Naive thymus-derived CD4-positive, alpha-beta T cell (primary cell): ENCODE data around the gene CNTN6. TPM values are rescaled to one million over a fixed set of nuclear protein-coding genes. Genes with fewer than 3 reads are reported as not detected.

Experiments
- ATAC-seq: fragments of 150-1000 bp; cut with Tn5 transposase; 2 replicates; pipeline ENCODE4 v1.10.0; 2021; ENCODE audit warnings: mild to moderate bottlenecking, moderate library complexity
- CTCF ChIA-PET: fragments of 350-600 bp; sonication (Branson Sonifier 250); formaldehyde crosslinking; loops from one replicate; lab custom pipeline; 2021; ENCODE audit warnings: antibody characterized with exemption; lab: Charles Lee
- POLR2A ChIA-PET: fragments of 350-600 bp; sonication (Branson Sonifier 250); formaldehyde crosslinking; loops from one replicate; lab custom pipeline; 2021; ENCODE audit warnings: antibody characterized with exemption, inconsistent platforms; lab: Charles Lee
- DNase-seq, 9 donors: peaks; one replicate each; pipeline versions ENCODE4 v3.0.0 to v3.0.0-alpha.2; 2020 to 2022; ENCODE audit warnings: mixed read lengths in 1 of 9
- H3K27ac ChIP-seq: one replicate; pipeline ENCODE4 v1.7.0; 2013; ENCODE audit warnings: mild to moderate bottlenecking, low read depth, low read length, moderate library complexity
- H3K27me3 ChIP-seq, 2 donors: one replicate each; pipeline ENCODE4 v1.7.0; 2013; ENCODE audit warnings: low read length in 2 of 2, mild to moderate bottlenecking in 2 of 2, moderate library complexity in 2 of 2; ENCODE audit not compliant: control insufficient read depth in 2 of 2, insufficient read depth in 2 of 2
- H3K36me3 ChIP-seq, 3 experiments: 1 replicate in 2 of 3; 2 replicates in 1 of 3; pipeline ENCODE4 v1.7.0; 2013; ENCODE audit warnings: low read length in 3 of 3, mild to moderate bottlenecking in 3 of 3, moderate library complexity in 1 of 3; ENCODE audit not compliant: insufficient read depth in 3 of 3, control insufficient read depth in 2 of 3
- H3K4me1 ChIP-seq, 2 donors: one replicate each; pipeline ENCODE4 v1.7.0; 2013; ENCODE audit warnings: low read length in 2 of 2, mild to moderate bottlenecking in 2 of 2, moderate library complexity in 1 of 2; ENCODE audit not compliant: control insufficient read depth in 2 of 2, insufficient read depth in 2 of 2
- H3K4me3 ChIP-seq: 2 replicates; pipeline ENCODE4 v1.7.0; 2013; ENCODE audit warnings: mild to moderate bottlenecking, low read length
- H3K9me3 ChIP-seq, 3 experiments: 1 replicate in 2 of 3; 2 replicates in 1 of 3; pipeline ENCODE4 v1.7.0; 2013; ENCODE audit warnings: low read length in 3 of 3; ENCODE audit not compliant: control insufficient read depth in 2 of 3
- H3K27ac Mint-ChIP-seq, 9 donors: one replicate each; pipeline ENCODE4 v1.8.0; 2020 to 2022; ENCODE audit warnings: mixed read lengths in 9 of 9, mild to moderate bottlenecking in 8 of 9, moderate library complexity in 5 of 9, inconsistent platforms in 2 of 9
- H3K27me3 Mint-ChIP-seq, 5 donors: one replicate each; pipeline ENCODE4 v1.8.0; 2021 to 2022; ENCODE audit warnings: mixed read lengths in 5 of 5, mild to moderate bottlenecking in 1 of 5
- H3K36me3 Mint-ChIP-seq, 5 donors: one replicate each; pipeline ENCODE4 v1.8.0; 2020 to 2022; ENCODE audit warnings: mixed read lengths in 5 of 5, mild to moderate bottlenecking in 3 of 5, inconsistent platforms in 1 of 5
- H3K4me1 Mint-ChIP-seq, 7 donors: one replicate each; pipeline ENCODE4 v1.8.0; 2020 to 2022; ENCODE audit warnings: mixed read lengths in 7 of 7, mild to moderate bottlenecking in 3 of 7, inconsistent platforms in 1 of 7
- H3K4me3 Mint-ChIP-seq, 10 donors: one replicate each; pipeline ENCODE4 v1.8.0; 2020 to 2022; ENCODE audit warnings: mild to moderate bottlenecking in 10 of 10, mixed read lengths in 10 of 10, moderate library complexity in 6 of 10, inconsistent platforms in 2 of 10
- H3K9me3 Mint-ChIP-seq, 11 donors: one replicate each; pipeline ENCODE4 v1.8.0; 2020 to 2022; ENCODE audit warnings: mixed read lengths in 11 of 11, mild to moderate bottlenecking in 4 of 11, inconsistent platforms in 1 of 11, moderate library complexity in 1 of 11
- intact Hi-C, 2 donors: fragments of 100-400 bp; cut with micrococcal nuclease; formaldehyde crosslinking; loops; one replicate each; pipeline ENCODE4 v1.15.1; 2023
- polyA plus RNA-seq, 2 donors: library from polyadenylated mRNA; unstranded; fragments of 300-500 nt; fragmentation: Illumina TruSeq; gene quantifications; one replicate each; pipeline ENCODE4 v1.2.3, GENCODE V29; 2021
- total RNA-seq, 6 experiments: library from RNA in 5 of 6; stranded (reverse) in 5 of 6; gene quantifications; 1 replicate in 5 of 6; 2 replicates in 1 of 6; pipeline ENCODE4 v1.2.3 and lab custom pipeline; 2021 to 2026

The CNTN6 gene
- total and polyA plus RNA-seq, 7 experiments from 2014 or later, result not detected

DNA sequence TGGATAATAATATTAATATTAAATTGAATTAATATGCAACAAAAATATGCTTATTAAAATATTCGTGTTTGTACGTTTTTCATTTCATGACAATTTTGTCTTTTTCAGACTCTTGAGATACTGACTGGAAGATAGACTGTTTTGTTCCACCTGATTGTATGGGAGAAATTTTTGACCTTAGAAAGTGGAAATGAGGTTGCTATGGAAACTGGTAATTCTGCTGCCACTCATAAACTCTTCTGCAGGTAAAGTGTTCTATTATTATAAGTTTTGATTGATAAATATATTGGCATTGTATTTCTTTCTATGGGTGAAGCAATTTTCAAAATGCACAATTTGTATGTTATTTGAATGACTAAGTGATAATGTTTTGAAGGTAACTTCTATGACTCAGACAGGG is 55.0 kb downstream of the CNTN6 start:
- H3K9me3 ChIP-seq, result no peaks in the 10 kb centered on the region
- no peaks in the 10 kb centered on the region for H3K27me3 ChIP-seq
- no peaks in the 10 kb centered on the region for H3K4me1 Mint-ChIP-seq
- POLR2A ChIA-PET, result no interaction called here
- H3K27ac Mint-ChIP-seq, result no peak overlapping the region
- no peaks in the 10 kb centered on the region for H3K36me3 Mint-ChIP-seq
- DNase-seq (no peak), ATAC-seq (no peak)
- no peak overlapping the region for H3K4me3 Mint-ChIP-seq
- no peaks in the 10 kb centered on the region for H3K36me3 ChIP-seq
- H3K9me3 Mint-ChIP-seq, result peaks cover 0 to 9% (median 0%) of the 10 kb centered on the region in 11 donors
- no peaks in the 10 kb centered on the region for H3K27me3 Mint-ChIP-seq
- no peak overlapping the region for H3K27ac ChIP-seq
- intact Hi-C loops, result no loop called here
- H3K4me1 ChIP-seq, result no peaks in the 10 kb centered on the region
- CTCF ChIA-PET, result no interaction called here
- no peak overlapping the region for H3K4me3 ChIP-seq

DNA sequence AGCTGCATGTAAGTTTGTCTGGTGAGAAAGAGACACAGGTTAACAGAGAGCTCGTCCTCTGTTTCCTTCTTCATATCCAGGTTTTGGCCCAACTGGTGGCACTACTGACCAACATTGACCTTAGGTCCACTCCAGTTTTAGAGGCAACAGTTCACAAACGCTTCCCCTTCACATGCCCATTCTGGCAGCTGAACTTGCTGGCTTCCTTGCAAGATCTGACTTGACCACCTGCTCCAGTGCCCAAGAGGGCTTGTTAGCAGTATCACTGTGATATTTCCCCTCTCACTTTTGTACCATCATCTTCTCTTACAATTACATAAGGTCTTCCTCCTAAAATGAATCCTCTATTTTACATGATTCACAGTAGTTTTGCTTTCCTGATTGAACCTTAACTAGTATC is 71.3 kb downstream of the CNTN6 start:
- no peaks in the 10 kb centered on the region for H3K36me3 Mint-ChIP-seq
- no peaks in the 10 kb centered on the region for H3K4me1 Mint-ChIP-seq
- Histone ChIP-seq H3K4me1 (no peaks in the 10 kb centered on the region), H3K36me3 (no peaks in the 10 kb centered on the region), H3K4me3 (no peak overlapping the region), H3K9me3 (no peaks in the 10 kb centered on the region), H3K27me3 (no peaks in the 10 kb centered on the region), H3K27ac (no peak overlapping the region)
- H3K4me3 Mint-ChIP-seq, result no peak overlapping the region
- no peaks in the 10 kb centered on the region for H3K27me3 Mint-ChIP-seq
- ChIA-PET CTCF (no interaction called here), POLR2A (no interaction called here)
- H3K27ac Mint-ChIP-seq, result no peak overlapping the region
- intact Hi-C loops, result no loop called here
- ATAC-seq, result no peak
- no peak for DNase-seq
- peaks cover 1 to 20% (median 4%) of the 10 kb centered on the region in 11 donors for H3K9me3 Mint-ChIP-seq

DNA sequence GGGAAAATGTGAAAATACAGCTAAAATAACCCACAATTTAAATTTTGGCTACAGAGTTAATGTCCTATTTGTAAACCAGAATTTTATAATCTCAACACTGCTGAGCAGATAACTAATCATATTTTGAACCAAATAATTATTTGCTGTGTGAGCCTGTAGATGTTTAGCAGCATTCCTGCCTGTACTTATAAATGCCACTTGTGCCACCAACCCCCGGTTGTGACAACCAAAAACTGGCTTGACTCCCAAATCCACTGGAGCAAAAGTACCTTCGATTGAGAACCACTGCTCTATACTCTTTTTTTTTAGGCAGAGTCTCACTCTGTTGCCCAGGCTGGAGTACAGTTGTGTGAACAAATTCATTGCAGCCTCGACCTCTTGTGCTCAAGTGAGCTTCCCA is 78.5 kb downstream of the CNTN6 start:
- ATAC-seq (no peak), DNase-seq (no peak)
- ChIA-PET POLR2A (no interaction called here), CTCF (no interaction called here)
- Mint-ChIP-seq H3K9me3 (peaks cover 4 to 18% (median 9%) of the 10 kb centered on the region in 11 donors), H3K4me1 (no peaks in the 10 kb centered on the region), H3K36me3 (no peaks in the 10 kb centered on the region), H3K4me3 (no peak overlapping the region), H3K27ac (no peak overlapping the region), H3K27me3 (no peaks in the 10 kb centered on the region)
- no peaks in the 10 kb centered on the region for H3K27me3 ChIP-seq
- intact Hi-C loops, result no loop called here
- no peaks in the 10 kb centered on the region for H3K9me3 ChIP-seq
- H3K4me1 ChIP-seq, result no peaks in the 10 kb centered on the region
- no peak overlapping the region for H3K4me3 ChIP-seq
- no peak overlapping the region for H3K27ac ChIP-seq
- no peaks in the 10 kb centered on the region for H3K36me3 ChIP-seq

GRCh38 chr3:1172644-1173043 is 79.8 kb downstream of the CNTN6 start:
- Histone ChIP-seq H3K4me3 (no peak overlapping the region), H3K9me3 (no peaks in the 10 kb centered on the region), H3K4me1 (no peaks in the 10 kb centered on the region), H3K36me3 (no peaks in the 10 kb centered on the region), H3K27ac (no peak overlapping the region), H3K27me3 (no peaks in the 10 kb centered on the region)
- ChIA-PET CTCF (no interaction called here), POLR2A (no interaction called here)
- intact Hi-C loops, result no loop called here
- H3K36me3 Mint-ChIP-seq, result no peaks in the 10 kb centered on the region
- no peaks in the 10 kb centered on the region for H3K4me1 Mint-ChIP-seq
- ATAC-seq (no peak), DNase-seq (no peak)
- no peak overlapping the region for H3K4me3 Mint-ChIP-seq
- H3K27ac Mint-ChIP-seq, result no peak overlapping the region
- H3K9me3 Mint-ChIP-seq, result peaks cover 3 to 18% (median 9%) of the 10 kb centered on the region in 11 donors
- no peaks in the 10 kb centered on the region for H3K27me3 Mint-ChIP-seq

DNA sequence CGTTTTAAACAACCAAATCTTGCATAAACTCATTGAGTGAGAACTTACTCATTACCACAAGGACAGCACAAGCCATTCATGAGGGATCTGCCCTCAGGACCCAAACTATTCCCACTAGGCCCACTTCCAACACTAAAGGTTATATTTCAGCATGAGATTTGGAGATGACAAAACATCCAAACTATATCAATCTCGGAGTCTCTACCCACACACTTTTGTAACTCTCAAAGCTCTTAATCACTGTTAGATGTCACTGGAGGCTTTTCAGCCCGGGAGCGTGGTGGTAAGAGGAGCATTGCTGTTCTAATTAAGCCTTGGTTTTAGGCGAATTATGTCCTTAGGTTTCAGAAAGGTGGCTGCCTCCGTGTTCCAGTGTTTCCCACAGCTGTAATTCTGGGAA is 86.3 kb downstream of the CNTN6 start:
- no peaks in the 10 kb centered on the region for H3K27me3 Mint-ChIP-seq
- no peaks in the 10 kb centered on the region for H3K36me3 Mint-ChIP-seq
- no peak overlapping the region for H3K4me3 Mint-ChIP-seq
- H3K4me1 ChIP-seq, result no peaks in the 10 kb centered on the region
- DNase-seq, result no peak
- no peaks in the 10 kb centered on the region for H3K36me3 ChIP-seq
- no peaks in the 10 kb centered on the region for H3K27me3 ChIP-seq
- H3K9me3 Mint-ChIP-seq, result peaks cover 0 to 30% (median 8%) of the 10 kb centered on the region in 11 donors
- intact Hi-C loops, result no loop called here
- no peak overlapping the region for H3K27ac ChIP-seq
- H3K4me1 Mint-ChIP-seq, result no peaks in the 10 kb centered on the region
- no peak overlapping the region for H3K4me3 ChIP-seq
- no peaks in the 10 kb centered on the region for H3K9me3 ChIP-seq
- no peak for ATAC-seq
- ChIA-PET CTCF (no interaction called here), POLR2A (no interaction called here)
- H3K27ac Mint-ChIP-seq, result no peak overlapping the region

DNA sequence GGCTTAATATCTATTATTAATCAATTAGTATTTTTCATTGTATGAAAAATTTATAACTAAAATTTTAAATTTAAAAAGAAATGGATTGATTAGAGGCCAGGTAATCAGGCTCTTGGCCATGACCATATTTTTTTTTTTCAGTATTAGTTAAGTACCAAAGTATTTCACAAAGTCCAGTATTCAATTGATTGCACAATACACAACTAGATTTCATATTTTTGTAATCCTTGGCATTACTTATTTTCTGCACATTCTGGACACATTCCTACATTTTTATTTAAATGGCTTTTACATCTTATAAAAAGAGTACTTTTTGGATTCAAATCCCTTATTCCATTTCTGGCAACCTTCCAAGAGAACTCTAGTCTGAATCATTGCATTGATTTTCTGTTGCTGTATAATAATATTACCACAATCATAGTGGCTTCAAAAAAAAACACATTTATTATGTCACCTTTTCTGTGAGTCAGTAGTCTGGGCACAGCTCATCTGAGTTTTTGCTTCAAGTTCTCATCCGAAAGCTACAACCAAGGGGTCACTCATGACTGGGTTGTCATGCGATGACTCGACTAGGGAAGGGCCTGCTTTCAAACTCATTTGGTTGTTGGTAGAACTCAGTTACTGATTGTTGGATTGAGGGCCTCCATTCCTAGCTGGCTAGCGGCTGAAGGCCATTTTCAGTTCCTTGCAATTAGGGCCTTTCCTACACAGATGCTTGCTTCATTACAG is 90.7 kb downstream of the CNTN6 start:
- no peaks in the 10 kb centered on the region for H3K27me3 ChIP-seq
- H3K4me3 Mint-ChIP-seq, result no peak overlapping the region
- no peaks in the 10 kb centered on the region for H3K9me3 ChIP-seq
- CTCF ChIA-PET, result no interaction called here
- POLR2A ChIA-PET, result no interaction called here
- H3K27ac ChIP-seq, result no peak overlapping the region
- DNase-seq (no peak), ATAC-seq (no peak)
- H3K36me3 ChIP-seq, result no peaks in the 10 kb centered on the region
- peaks cover 0 to 9% (median 2%) of the 10 kb centered on the region in 11 donors for H3K9me3 Mint-ChIP-seq
- no peak overlapping the region for H3K27ac Mint-ChIP-seq
- H3K4me3 ChIP-seq, result no peak overlapping the region
- no peaks in the 10 kb centered on the region for H3K4me1 ChIP-seq
- intact Hi-C loops, result no loop called here
- H3K36me3 Mint-ChIP-seq, result no peaks in the 10 kb centered on the region
- no peaks in the 10 kb centered on the region for H3K27me3 Mint-ChIP-seq
- H3K4me1 Mint-ChIP-seq, result no peaks in the 10 kb centered on the region

- Mint-ChIP-seq H3K4me3 (no peak overlapping the region), H3K36me3 (no peaks in the 10 kb centered on the region), H3K4me1 (no peaks in the 10 kb centered on the region), H3K27ac (no peak overlapping the region), H3K9me3 (peaks cover 0 to 11% (median 2%) of the 10 kb centered on the region in 11 donors), H3K27me3 (no peaks in the 10 kb centered on the region)
- Histone ChIP-seq H3K36me3 (no peaks in the 10 kb centered on the region), H3K27ac (no peak overlapping the region), H3K4me3 (no peak overlapping the region), H3K4me1 (no peaks in the 10 kb centered on the region), H3K9me3 (no peaks in the 10 kb centered on the region), H3K27me3 (no peaks in the 10 kb centered on the region)
- ChIA-PET CTCF (no interaction called here), POLR2A (no interaction called here)
- DNase-seq (no peak), ATAC-seq (no peak)
- intact Hi-C loops, result no loop called here
Observed at GRCh38 chr3:1190569-1190968, 97.7 kb downstream of the CNTN6 start.
